H1 (cell line): ENCODE measurements around the gene PTBP1. TPM values are rescaled to one million over a fixed set of nuclear protein-coding genes. Genes with fewer than 3 reads are reported as not detected.
A peak's percentile ranks its signal among the peaks of the same experiment; 100 is the strongest.

Experiments
- CTCF ChIA-PET: fragments of 300-600 bp; sonication (Branson Sonifier 250); formaldehyde crosslinking; loops from one replicate; lab custom pipeline; 2021; ENCODE audit not compliant: partially characterized antibody; lab: Charles Lee
- POLR2A ChIA-PET: fragments of 300-600 bp; sonication (Branson Sonifier 250); formaldehyde crosslinking; loops from one replicate; lab custom pipeline; 2021; ENCODE audit warnings: inconsistent platforms; ENCODE audit not compliant: partially characterized antibody; lab: Charles Lee
- DNase-seq, 2 experiments: peaks; one replicate each; pipeline versions ENCODE4 v3.0.0 to v3.0.0-alpha.2; 2010 to 2022; ENCODE audit warnings: low spot score in 2 of 2, low read depth in 1 of 2, mixed read lengths in 1 of 2
- FAIRE-seq: peaks from 2 replicates; lab custom pipeline; 2011; peaks lifted over from hg19 to GRCh38; lab: Jason Lieb, UNC
- H2AFZ ChIP-seq: 2 replicates; pipeline ENCODE4 v1.8.1; 2012; ENCODE audit warnings: low read length, inconsistent platforms
- H2AK5ac ChIP-seq: 2 replicates; pipeline ENCODE4 v1.6.1; 2013; ENCODE audit warnings: low read depth, low read length
- H2BK120ac ChIP-seq: replicated peaks from 2 replicates; pipeline ENCODE3; 2013; ENCODE audit warnings: low read depth, low read length, inconsistent platforms
- H2BK12ac ChIP-seq: 2 replicates; pipeline ENCODE4 v1.6.1; 2013; ENCODE audit warnings: low read depth, low read length
- H2BK15ac ChIP-seq: 2 replicates; pipeline ENCODE4 v1.6.1; 2013; ENCODE audit warnings: low read length
- H2BK20ac ChIP-seq: 2 replicates; pipeline ENCODE4 v1.6.1; 2013; ENCODE audit warnings: low read length
- H2BK5ac ChIP-seq: 2 replicates; pipeline ENCODE4 v1.6.1; 2013; ENCODE audit warnings: low read depth, low read length
- H3K14ac ChIP-seq: 2 replicates; pipeline ENCODE4 v1.6.1; 2013; ENCODE audit warnings: inconsistent platforms; ENCODE audit not compliant: insufficient read length
- H3K18ac ChIP-seq: 2 replicates; pipeline ENCODE4 v1.6.1; 2013; ENCODE audit warnings: low read length; ENCODE audit errors: extremely low read depth
- H3K23ac ChIP-seq: 2 replicates; pipeline ENCODE4 v1.6.1; 2013; ENCODE audit warnings: inconsistent platforms; ENCODE audit not compliant: insufficient read length
- H3K23me2 ChIP-seq: 2 replicates; pipeline ENCODE4 v1.6.1; 2013; ENCODE audit warnings: low read depth, low read length
- H3K27ac ChIP-seq: 2 replicates; pipeline ENCODE4 v1.6.1; 2011; ENCODE audit warnings: low read depth, low read length, inconsistent platforms
- H3K27me3 ChIP-seq, 4 experiments: replicated peaks in 1 of 4; 1 replicate in 1 of 4; 2 replicates in 3 of 4; pipeline versions ENCODE4 v1.6.1 to v1.8.1; 2011 to 2013; ENCODE audit warnings: low read length in 3 of 4, mild to moderate bottlenecking in 3 of 4, inconsistent platforms in 2 of 4, mixed read lengths in 2 of 4, moderate library complexity in 1 of 4; ENCODE audit not compliant: control insufficient read depth in 3 of 4, insufficient read depth in 3 of 4; ENCODE audit errors: extremely low read depth in 1 of 4
- H3K36me3 ChIP-seq, 4 experiments: 2 replicates each; pipeline versions ENCODE4 v1.6.1 to v1.8.1; 2011 to 2013; ENCODE audit warnings: mild to moderate bottlenecking in 4 of 4, low read length in 3 of 4, moderate library complexity in 2 of 4, control low read depth in 1 of 4, inconsistent platforms in 1 of 4; ENCODE audit not compliant: insufficient read depth in 4 of 4, control insufficient read depth in 2 of 4
- H3K4ac ChIP-seq: replicated peaks from 2 replicates; pipeline ENCODE3; 2013; ENCODE audit warnings: low read length, low read depth, mixed read lengths, inconsistent platforms; ENCODE audit not compliant: insufficient read length
- H3K4me1 ChIP-seq, 4 experiments: replicated peaks in 1 of 4; 1 replicate in 1 of 4; 2 replicates in 3 of 4; pipeline versions ENCODE4 v1.6.1 to v1.8.1; 2011 to 2013; ENCODE audit warnings: low read length in 3 of 4, inconsistent platforms in 2 of 4, mixed read lengths in 1 of 4; ENCODE audit not compliant: insufficient read depth in 4 of 4, control insufficient read depth in 3 of 4
- H3K4me2 ChIP-seq, 2 experiments: 2 replicates each; pipeline versions ENCODE4 v1.6.1 to v1.8.1; 2011 to 2013; ENCODE audit warnings: low read depth in 2 of 2, low read length in 2 of 2, control low read depth in 1 of 2, inconsistent platforms in 1 of 2, mild to moderate bottlenecking in 1 of 2; ENCODE audit not compliant: insufficient read depth in 1 of 2
- H3K4me3 ChIP-seq, 4 experiments: fragments of 200-600, 300-600 bp in 1 of 4; sonication (generic), shearing (Covaris generic), sonication (Bioruptor Twin) in 1 of 4; 2 replicates each; pipeline versions ENCODE4 v1.5.1 to v1.8.1; 2011 to 2016; ENCODE audit warnings: low read length in 4 of 4, low read depth in 3 of 4, control low read depth in 2 of 4, inconsistent platforms in 2 of 4, mild to moderate bottlenecking in 2 of 4, mixed read lengths in 1 of 4, moderate library complexity in 1 of 4; ENCODE audit not compliant: insufficient read depth in 2 of 4; ENCODE audit errors: extremely low read depth in 1 of 4
- H3K56ac ChIP-seq: replicated peaks from 2 replicates; pipeline ENCODE3; 2013; ENCODE audit warnings: low read depth, mild to moderate bottlenecking, mixed read lengths, low read length, inconsistent platforms; ENCODE audit not compliant: insufficient read length
- H3K79me1 ChIP-seq: 2 replicates; pipeline ENCODE4 v1.6.1; 2013; ENCODE audit warnings: low read depth, low read length, control low read depth
- H3K79me2 ChIP-seq, 2 experiments: 2 replicates each; pipeline versions ENCODE4 v1.6.1 to v1.8.1; 2012 to 2013; ENCODE audit warnings: low read length in 2 of 2, mild to moderate bottlenecking in 2 of 2, inconsistent platforms in 1 of 2; ENCODE audit not compliant: insufficient read depth in 2 of 2, control insufficient read depth in 1 of 2
- H3K9ac ChIP-seq, 4 experiments: replicated peaks in 1 of 4; 1 replicate in 1 of 4; 2 replicates in 3 of 4; pipeline versions ENCODE4 v1.6.1 to v1.8.1; 2011 to 2013; ENCODE audit warnings: low read depth in 3 of 4, low read length in 3 of 4, control low read depth in 2 of 4, mild to moderate bottlenecking in 2 of 4, moderate library complexity in 2 of 4, inconsistent platforms in 1 of 4; ENCODE audit errors: extremely low read depth in 1 of 4
- H3K9me3 ChIP-seq, 2 experiments: 2 replicates each; pipeline versions ENCODE4 v1.6.1 to v1.8.1; 2012 to 2013; ENCODE audit warnings: mild to moderate bottlenecking in 2 of 2, moderate library complexity in 2 of 2, control low read depth in 1 of 2, inconsistent platforms in 1 of 2, low read depth in 1 of 2, low read length in 1 of 2, mixed read lengths in 1 of 2; ENCODE audit not compliant: insufficient read depth in 2 of 2
- H4K20me1 ChIP-seq, 2 experiments: replicated peaks in 1 of 2; 2 replicates each; pipeline versions ENCODE3 to v1.8.1; 2011 to 2013; ENCODE audit warnings: inconsistent platforms in 2 of 2, low read length in 2 of 2, mild to moderate bottlenecking in 1 of 2; ENCODE audit not compliant: insufficient read depth in 2 of 2, control insufficient read depth in 1 of 2
- H4K5ac ChIP-seq: 2 replicates; pipeline ENCODE4 v1.6.1; 2013; ENCODE audit warnings: low read length, low read depth, mixed read lengths, inconsistent platforms; ENCODE audit not compliant: insufficient read length
- H4K8ac ChIP-seq: 2 replicates; pipeline ENCODE4 v1.8.0; 2013; ENCODE audit warnings: mild to moderate bottlenecking, moderate library complexity, low read length, inconsistent platforms; ENCODE audit not compliant: insufficient read depth; ENCODE audit errors: extremely low read depth
- H4K91ac ChIP-seq: replicated peaks from 2 replicates; pipeline ENCODE3; 2013; ENCODE audit warnings: low read length, mixed read lengths, inconsistent platforms; ENCODE audit not compliant: insufficient read length
- CBX5 ChIP-seq: fragments of 300-800, 300-1000 bp; sonication (generic); IDR thresholded peaks from 2 replicates; pipeline ENCODE4 v1.7.1; 2016; ENCODE audit warnings: antibody characterized with exemption, low read length, low read depth
- HDAC6 ChIP-seq: IDR thresholded peaks from one replicate; pipeline ENCODE4 v1.7.1; 2012; ENCODE audit warnings: low read depth, mild to moderate bottlenecking, inconsistent platforms, low read length, moderate library complexity
- KDM5A ChIP-seq: fragments of 200-600 bp; IDR thresholded peaks from 2 replicates; pipeline ENCODE4 v1.7.1; 2012; ENCODE audit warnings: mild to moderate bottlenecking, low read length, inconsistent platforms, mixed read lengths
- POU5F1 ChIP-seq: IDR thresholded peaks from 2 replicates; pipeline ENCODE4 v1.6.1; 2011; ENCODE audit warnings: low read depth, mild to moderate bottlenecking, low read length, moderate library complexity
- RNF2 ChIP-seq: fragments of 200-900, 300-1000 bp; sonication (generic); IDR thresholded peaks from 2 replicates; pipeline ENCODE4 v1.7.1; 2016; ENCODE audit warnings: borderline replicate concordance, low read depth, mild to moderate bottlenecking, antibody characterized with exemption, low read length; ENCODE audit not compliant: poor library complexity, severe bottlenecking; ENCODE audit errors: missing control alignments
- SIX5 ChIP-seq: IDR thresholded peaks from 2 replicates; pipeline ENCODE4 v1.6.1; 2011; ENCODE audit warnings: mild to moderate bottlenecking, low read depth, low read length
- ZNF274 ChIP-seq: IDR thresholded peaks from 2 replicates; pipeline ENCODE4 v1.7.0; 2012; ENCODE audit warnings: low read length, borderline replicate concordance; ENCODE audit errors: extremely low read depth
- WGBS, 2 experiments: shearing (Covaris generic) in 1 of 2; methylation state at CpG; one replicate each; pipeline versions ENCODE4 v1.1.6 to v1.1.7; 2013 to 2015; ENCODE audit warnings: low lambda C conversion rate in 2 of 2, mixed read lengths in 2 of 2, inconsistent platforms in 1 of 2, low coverage in 1 of 2, missing lambda C conversion rate in 1 of 2; ENCODE audit not compliant: insufficient replicate concordance in 2 of 2, insufficient coverage in 1 of 2, insufficient read length in 1 of 2; ENCODE audit errors: extremely low coverage in 1 of 2, missing lambda C conversion rate in 1 of 2; 5-methylcytosine and 5-hydroxymethylcytosine counted together
- polyA plus RNA-seq, 7 experiments: library from polyadenylated mRNA; depleted of rRNA in 3 of 7; stranded (reverse) in 5 of 7; unstranded in 2 of 7; fragments of >200 nt in 5 of 7; fragments of 200-250 nt in 2 of 7; gene quantifications; 1 replicate in 5 of 7; 2 replicates in 1 of 7; 4 replicates in 1 of 7; pipeline versions ENCODE4 v1.2.1 to v1.2.3, GENCODE V29; 2011 to 2013; ENCODE audit warnings: missing spikeins in 2 of 7, mixed read lengths in 2 of 7
- total RNA-seq: library from RNA; stranded (reverse); fragmentation: NEBNext Ultra II Directional; extraction: Animal tissue kit (Norgen Biotek cat#: 25700); gene quantifications from 2 replicates; pipeline ENCODE4 v1.2.1, GENCODE V29; 2021

PTBP1 gene
- total and polyA plus RNA-seq, 2 of the 8 experiments (the other 6 are each of a cell fraction or from before 2014, with no cell fraction given) = 528 to 888 TPM

GRCh38 chr19:764301-764700 lies 33.0 kb upstream of the PTBP1 start:
- Histone ChIP-seq H2AFZ (no peak overlapping the region), H3K14ac (no peak overlapping the region), H2BK20ac (no peak overlapping the region), H3K23ac (no peak overlapping the region), H3K27me3 (no peaks in the 10 kb centered on the region), H4K5ac (no peak overlapping the region), H4K20me1 (no peaks in the 10 kb centered on the region), H2BK12ac (no peak overlapping the region), H3K4me2 (no peak overlapping the region), H3K4me1 (no peaks in the 10 kb centered on the region), H2BK5ac (no peak overlapping the region), H3K9me3 (no peaks in the 10 kb centered on the region), H3K18ac (no peak overlapping the region), H3K4ac (no peak overlapping the region), H3K36me3 (no peaks in the 10 kb centered on the region), H3K79me2 (no peaks in the 10 kb centered on the region), H3K27ac (no peak overlapping the region), H3K79me1 (no peaks in the 10 kb centered on the region; the same call in 1 of the 2 replicates), H3K4me3 (no peak overlapping the region), H4K8ac (peak overlapping the region; percentile 79), H3K9ac (no peak overlapping the region), H4K91ac (no peak overlapping the region), H2BK120ac (no peak overlapping the region), H2AK5ac (0 out of 2 replicates have a peak overlapping the region, but pooled peaks have one; percentile 39), H2BK15ac (no peak overlapping the region), H3K56ac (no peak overlapping the region), H3K23me2 (no peaks in the 10 kb centered on the region)
- 93% methylated on average over 11 of the region's 12 CpGs; no CpG with 5 or more reads in 1 of the 2 experiments for WGBS, 2 experiments
- ChIA-PET POLR2A (interaction anchor here (0.8 to 2.3 kb wide), 8 partner anchors 8 to 99 kb away, joined by 3 to 9 read pairs (median 4); no protein-coding TSS in a partner anchor), CTCF (interaction anchor here (0.7 to 1.7 kb wide), 2 partner anchors 92 to 854 kb away, joined by 3 to 5 read pairs; no protein-coding TSS in a partner anchor)
- no peak for FAIRE-seq
- no peak for DNase-seq
- TF ChIP-seq ZNF274 = no peak
- TF ChIP-seq RNF2 = no peak
- TF ChIP-seq SIX5 = no peak
- no peak for TF ChIP-seq KDM5A
- TF ChIP-seq HDAC6 = no peak
- no peak for TF ChIP-seq POU5F1
- no peak for TF ChIP-seq CBX5
